Measurements from ENCODE around the gene SLC22A12. TPM values are rescaled to one million over a fixed set of nuclear protein-coding genes. Genes with fewer than 3 reads are reported as not detected.
"Not testable (repeated sequence)": the region's sequence is repeated elsewhere in the genome, so short reads cannot be mapped to it uniquely, and the experiment has no call there.

The SLC22A12 gene
- total RNA-seq, 1 donor from 2014 or later: not detected

DNA sequence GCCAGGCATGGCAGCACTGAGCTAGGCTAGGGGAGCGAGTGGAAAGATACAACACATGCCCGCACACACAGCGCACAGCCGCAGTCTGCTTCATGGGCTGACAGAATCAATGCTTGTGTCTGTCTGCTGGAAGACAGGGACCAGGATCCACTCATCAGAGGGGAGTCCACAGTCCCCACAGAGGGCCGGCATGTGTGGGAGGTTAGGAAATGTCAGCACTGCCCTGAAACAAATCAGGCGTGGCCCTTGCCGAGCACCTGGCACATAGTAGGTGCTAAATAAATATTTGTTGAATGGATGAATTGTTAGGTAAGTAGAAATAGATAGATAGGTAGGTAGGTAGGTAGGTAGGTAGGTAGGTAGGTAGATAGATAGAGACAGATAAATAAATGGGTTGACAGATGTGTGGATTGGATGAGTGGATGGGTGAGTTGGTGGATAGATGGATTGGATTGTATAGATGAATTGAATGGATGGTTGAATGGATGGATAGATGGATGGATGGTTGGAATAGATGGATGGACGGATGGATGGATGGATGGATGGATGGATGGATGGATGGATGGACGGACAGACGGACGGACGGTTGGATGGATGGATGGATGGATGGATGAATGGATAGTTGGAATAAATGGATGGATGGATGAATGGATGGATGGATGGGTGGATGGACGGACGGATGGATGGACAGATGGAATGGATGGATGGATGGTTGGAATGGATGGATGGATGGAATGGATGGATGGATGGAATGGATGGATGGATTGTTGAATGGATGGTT is 3.3 kb downstream of the SLC22A12 start:
- no peak for DNase-seq (ENCODE audit: low read depth)
- TF ChIP-seq, protein P1, sequence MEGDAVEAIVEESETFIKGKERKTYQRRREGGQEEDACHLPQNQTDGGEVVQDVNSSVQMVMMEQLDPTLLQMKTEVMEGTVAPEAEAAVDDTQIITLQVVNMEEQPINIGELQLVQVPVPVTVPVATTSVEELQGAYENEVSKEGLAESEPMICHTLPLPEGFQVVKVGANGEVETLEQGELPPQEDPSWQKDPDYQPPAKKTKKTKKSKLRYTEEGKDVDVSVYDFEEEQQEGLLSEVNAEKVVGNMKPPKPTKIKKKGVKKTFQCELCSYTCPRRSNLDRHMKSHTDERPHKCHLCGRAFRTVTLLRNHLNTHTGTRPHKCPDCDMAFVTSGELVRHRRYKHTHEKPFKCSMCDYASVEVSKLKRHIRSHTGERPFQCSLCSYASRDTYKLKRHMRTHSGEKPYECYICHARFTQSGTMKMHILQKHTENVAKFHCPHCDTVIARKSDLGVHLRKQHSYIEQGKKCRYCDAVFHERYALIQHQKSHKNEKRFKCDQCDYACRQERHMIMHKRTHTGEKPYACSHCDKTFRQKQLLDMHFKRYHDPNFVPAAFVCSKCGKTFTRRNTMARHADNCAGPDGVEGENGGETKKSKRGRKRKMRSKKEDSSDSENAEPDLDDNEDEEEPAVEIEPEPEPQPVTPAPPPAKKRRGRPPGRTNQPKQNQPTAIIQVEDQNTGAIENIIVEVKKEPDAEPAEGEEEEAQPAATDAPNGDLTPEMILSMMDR (conservative IDR thresholded peaks at IDR 0.05; ENCODE audit: low read depth, low read length): no peak
- no peak overlapping the region for H3K4me3 ChIP-seq (ENCODE audit: low read depth, low read length)

DNA sequence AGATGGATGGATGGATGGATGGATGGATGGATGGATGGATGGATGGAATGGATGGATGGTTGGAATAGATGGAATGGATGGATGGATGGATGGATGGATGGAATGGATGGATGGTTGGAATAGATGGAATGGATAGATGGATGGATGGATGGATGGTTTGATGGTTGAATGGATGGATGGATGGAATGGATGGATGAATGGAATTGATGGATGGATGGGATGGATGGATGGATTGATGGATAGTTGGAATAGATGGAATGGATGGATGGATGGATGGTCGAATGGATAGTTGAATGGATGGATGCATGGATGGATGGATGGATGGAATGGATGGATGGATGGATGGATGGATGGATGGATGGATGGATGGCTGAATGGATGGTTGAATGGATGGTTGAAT is 4.9 kb downstream of the SLC22A12 start:
- not testable (repeated sequence) for H3K4me3 ChIP-seq (ENCODE audit: low read depth, low read length); DNase-seq (ENCODE audit: low read depth)

DNA sequence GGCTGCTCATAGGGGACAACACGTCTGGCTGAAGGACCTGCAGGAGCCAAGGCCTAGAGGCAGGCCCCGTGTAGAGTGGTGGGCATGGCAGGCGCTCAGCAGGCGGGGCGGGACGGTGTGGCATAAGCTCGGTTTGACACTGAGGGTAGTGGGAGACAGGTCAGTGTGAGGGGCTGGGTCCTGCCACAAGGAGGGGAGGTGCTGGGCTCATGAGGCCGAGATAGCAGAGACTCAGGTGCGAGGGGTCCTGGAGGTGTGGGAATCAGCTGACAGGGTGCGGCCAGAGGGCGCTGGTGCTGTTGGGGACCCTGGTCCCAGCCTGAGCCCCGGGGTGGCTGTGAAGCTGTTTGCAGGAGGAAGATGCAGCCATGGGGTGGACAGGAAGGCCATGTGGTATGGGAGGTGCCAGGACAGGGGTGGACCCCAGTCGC is 6.7 kb downstream of the SLC22A12 start:
- no peak overlapping the region for H3K4me3 ChIP-seq (ENCODE audit: low read depth, low read length)
- TF ChIP-seq, protein P1 (conservative IDR thresholded peaks at IDR 0.05; ENCODE audit: low read depth, low read length): no peak
- no peak for DNase-seq (ENCODE audit: low read depth)

DNA sequence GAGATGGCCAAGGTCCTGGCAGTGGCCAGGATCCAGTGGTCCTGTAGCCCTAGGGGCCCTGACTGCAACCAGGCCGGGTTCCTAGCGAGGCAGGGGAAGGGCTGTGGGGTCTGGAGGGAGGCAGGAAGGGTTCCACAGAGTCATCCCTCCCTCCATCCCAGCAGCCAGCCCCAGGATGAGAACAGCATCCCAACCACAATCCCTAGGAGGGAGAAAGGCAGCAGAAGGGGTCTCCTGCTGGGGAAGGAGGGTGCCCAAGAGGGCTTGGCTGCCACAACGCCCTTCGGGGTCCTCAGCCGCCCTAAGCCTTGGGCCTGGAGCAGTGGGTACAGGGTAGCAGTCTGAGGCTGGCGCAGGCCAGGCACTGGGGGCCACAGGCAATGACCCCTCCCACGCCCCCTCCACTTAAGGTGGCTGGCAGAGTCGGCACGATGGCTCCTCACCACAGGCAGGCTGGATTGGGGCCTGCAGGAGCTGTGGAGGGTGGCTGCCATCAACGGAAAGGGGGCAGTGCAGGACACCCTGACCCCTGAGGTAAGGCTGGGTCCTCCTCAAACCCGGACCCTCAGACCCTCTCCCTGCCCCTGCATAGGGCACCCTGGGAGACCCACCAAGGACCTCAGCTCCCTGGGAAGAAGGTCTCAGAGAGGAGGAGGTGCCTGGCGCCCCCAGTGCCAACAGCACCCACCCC is 7.2 kb downstream of the SLC22A12 start:
- TF ChIP-seq, protein P1 (conservative IDR thresholded peaks at IDR 0.05; ENCODE audit: low read depth, low read length): no peak
- no peak for DNase-seq (ENCODE audit: low read depth)

DNA sequence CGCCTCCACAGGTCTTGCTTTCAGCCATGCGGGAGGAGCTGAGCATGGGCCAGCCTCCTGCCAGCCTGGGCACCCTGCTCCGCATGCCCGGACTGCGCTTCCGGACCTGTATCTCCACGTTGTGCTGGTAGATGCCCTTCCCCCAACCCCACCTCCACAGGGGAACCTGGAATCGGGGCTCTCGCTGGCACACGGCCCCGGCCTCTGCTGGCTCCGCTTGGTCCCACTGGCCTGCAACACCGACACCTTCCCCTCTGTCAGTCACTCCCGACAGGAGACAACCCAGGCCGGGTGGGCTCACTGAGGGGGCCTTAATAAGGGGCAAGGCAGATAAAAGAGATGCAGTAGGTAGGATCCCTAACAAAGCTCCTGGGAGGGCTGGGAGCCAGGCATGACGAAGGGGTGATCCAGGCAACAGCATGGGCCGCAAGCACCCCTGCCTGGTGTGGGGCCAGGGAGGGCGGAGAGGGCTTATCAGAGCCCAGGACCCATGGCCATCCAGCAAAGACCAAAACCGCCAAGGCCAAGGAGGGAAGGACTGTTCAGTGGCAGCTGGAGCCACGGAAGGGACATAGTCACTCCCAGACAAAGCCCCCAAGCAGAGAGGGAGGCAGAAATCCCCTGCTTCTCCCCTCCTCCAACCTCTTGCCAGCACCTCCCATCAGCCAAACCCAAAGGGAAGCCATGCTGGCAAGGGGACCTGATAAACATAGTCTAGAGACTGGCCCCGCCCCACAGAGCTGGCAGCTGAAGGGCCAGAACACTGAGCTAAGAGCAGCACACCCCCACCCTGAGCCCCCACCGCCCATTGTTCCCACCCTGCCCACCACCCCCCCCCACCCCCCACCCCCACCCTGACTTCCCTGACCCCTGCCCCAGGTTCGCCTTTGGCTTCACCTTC is 8.0 kb downstream of the SLC22A12 start:
- DNase-seq (ENCODE audit: low read depth): no peak
- TF ChIP-seq, protein P1 (conservative IDR thresholded peaks at IDR 0.05; ENCODE audit: low read depth, low read length): no peak
- no peak overlapping the region for H3K4me3 ChIP-seq (ENCODE audit: low read depth, low read length)

More for the DNA sequence above, 7.2 kb downstream of the SLC22A12 start:
- no peak overlapping the region for H3K4me3 ChIP-seq (ENCODE audit: low read depth, low read length)

DNA sequence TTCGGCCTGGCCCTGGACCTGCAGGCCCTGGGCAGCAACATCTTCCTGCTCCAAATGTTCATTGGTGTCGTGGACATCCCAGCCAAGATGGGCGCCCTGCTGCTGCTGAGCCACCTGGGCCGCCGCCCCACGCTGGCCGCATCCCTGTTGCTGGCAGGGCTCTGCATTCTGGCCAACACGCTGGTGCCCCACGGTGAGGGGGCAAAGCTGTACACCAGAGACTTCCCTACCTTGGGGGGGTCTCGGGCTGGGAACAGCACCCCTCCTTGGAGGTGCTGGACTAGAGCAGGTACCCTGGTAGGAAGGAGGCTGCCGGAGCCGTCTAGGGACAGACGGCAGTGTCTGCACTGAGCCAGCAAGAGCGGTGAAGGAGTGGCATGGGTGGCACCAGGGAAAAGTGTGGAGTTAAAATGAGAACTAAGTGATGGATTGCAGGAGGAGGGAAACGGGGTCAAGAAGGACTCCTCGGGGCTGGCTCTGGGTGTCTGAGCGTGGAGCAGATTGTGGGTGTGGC is 8.7 kb downstream of the SLC22A12 start:
- no peak for DNase-seq (ENCODE audit: low read depth)

More for the DNA sequence above, 8.7 kb downstream of the SLC22A12 start:
- no peak overlapping the region for H3K4me3 ChIP-seq (ENCODE audit: low read depth, low read length)
- TF ChIP-seq, protein P1 (conservative IDR thresholded peaks at IDR 0.05; ENCODE audit: low read depth, low read length): no peak

Data from epithelial cell of proximal tubule (primary cell).